GM19395 (cell line): Measurements from ENCODE around the gene SEC24D.
"Not testable (repeated sequence)": the region's sequence is repeated elsewhere in the genome, so short reads cannot be mapped to it uniquely, and the experiment has no call there.

Experiments
- ATAC-seq: cut with Tn5 transposase; IDR thresholded peaks from one replicate; pipeline ENCODE4 v1.9.1; 2021; ENCODE audit warnings: mild to moderate bottlenecking, moderate library complexity; ENCODE audit not compliant: unreplicated experiment

Gene SEC24D

GRCh38 chr4:118835571-118836300 is at the start of gene SEC24D:
TSS of gene SEC24D (minus strand) at chr4:118836126. CDS start at chr4:118833696, 2,430 bp downstream.
- ATAC-seq, result peak; percentile 70

GRCh38 chr4:118884716-118885115 is 48.8 kb upstream of the SEC24D start:
- no peak for ATAC-seq

- ATAC-seq, result no peak
Measured at GRCh38 chr4:118883861-118884260, 47.9 kb upstream of the SEC24D start.

GRCh38 chr4:118881512-118882146 is 45.7 kb upstream of the SEC24D start:
- ATAC-seq, result no peak

GRCh38 chr4:118879409-118879808 is 43.5 kb upstream of the SEC24D start:
- ATAC-seq, result no peak

- ATAC-seq, result not testable (repeated sequence)
Measured at GRCh38 chr4:118878507-118878906, 42.6 kb upstream of the SEC24D start.

GRCh38 chr4:118877797-118878196 is 41.9 kb upstream of the SEC24D start:
- no peak for ATAC-seq

- ATAC-seq, result no peak
Measured at GRCh38 chr4:118872181-118872580, 36.3 kb upstream of the SEC24D start.

GRCh38 chr4:118869808-118870342 is 33.9 kb upstream of the SEC24D start:
- ATAC-seq, result no peak

- no peak for ATAC-seq
Measured at GRCh38 chr4:118867311-118868067, 31.6 kb upstream of the SEC24D start.

GRCh38 chr4:118866442-118866841 is 30.5 kb upstream of the SEC24D start:
- ATAC-seq, result no peak

GRCh38 chr4:118865091-118865708 is 29.3 kb upstream of the SEC24D start:
- peak; percentile 83 for ATAC-seq

GRCh38 chr4:118858779-118859178 is 22.9 kb upstream of the SEC24D start:
- ATAC-seq, result no peak

GRCh38 chr4:118857760-118858159 is 21.8 kb upstream of the SEC24D start:
- no peak for ATAC-seq

- ATAC-seq, result peak; percentile 94
Measured at GRCh38 chr4:118850488-118851173, 14.7 kb upstream of the SEC24D start.

- peak; percentile 16 for ATAC-seq
Measured at GRCh38 chr4:118849867-118850487, 14.1 kb upstream of the SEC24D start.

- no peak for ATAC-seq
Measured at GRCh38 chr4:118848901-118849300, 13.0 kb upstream of the SEC24D start.

- no peak for ATAC-seq
Measured at GRCh38 chr4:118848242-118848641, 12.3 kb upstream of the SEC24D start.

GRCh38 chr4:118846979-118847378 is 11.1 kb upstream of the SEC24D start:
- no peak for ATAC-seq

GRCh38 chr4:118845552-118846050 is 9.7 kb upstream of the SEC24D start:
- no peak for ATAC-seq
